ENCODE results near the gene PHF21B. TPM values are rescaled to one million over a fixed set of nuclear protein-coding genes. Genes with fewer than 3 reads are reported as not detected.

The PHF21B gene
- total RNA-seq, 3 donors from 2014 or later = 0.26 TPM; not detected in 2

GRCh38 chr22:45006964-45007390, 2.8 kb downstream of the PHF21B start:
- Mint-ChIP-seq H3K9me3 (no peaks in the 10 kb centered on the region), H3K4me1 (ENCODE audit: low read depth) (peaks cover 14% of the 10 kb centered on the region), H3K36me3 (ENCODE audit: insufficient read depth) (no peaks in the 10 kb centered on the region), H3K4me3 (no peak overlapping the region), H3K27me3 (ENCODE audit: low read depth) (peaks cover 70% of the 10 kb centered on the region)
- DNase-seq (no peak), ATAC-seq (no peak)

GRCh38 chr22:45006111-45006963, 3.5 kb downstream of the PHF21B start:
- ATAC-seq (no peak), DNase-seq (no peak)
- Mint-ChIP-seq H3K9me3 (no peaks in the 10 kb centered on the region), H3K4me3 (peak overlapping the region; percentile 40), H3K36me3 (ENCODE audit: insufficient read depth) (no peaks in the 10 kb centered on the region), H3K27me3 (ENCODE audit: low read depth) (peaks cover 70% of the 10 kb centered on the region), H3K4me1 (ENCODE audit: low read depth) (peaks cover 14% of the 10 kb centered on the region)

DNA sequence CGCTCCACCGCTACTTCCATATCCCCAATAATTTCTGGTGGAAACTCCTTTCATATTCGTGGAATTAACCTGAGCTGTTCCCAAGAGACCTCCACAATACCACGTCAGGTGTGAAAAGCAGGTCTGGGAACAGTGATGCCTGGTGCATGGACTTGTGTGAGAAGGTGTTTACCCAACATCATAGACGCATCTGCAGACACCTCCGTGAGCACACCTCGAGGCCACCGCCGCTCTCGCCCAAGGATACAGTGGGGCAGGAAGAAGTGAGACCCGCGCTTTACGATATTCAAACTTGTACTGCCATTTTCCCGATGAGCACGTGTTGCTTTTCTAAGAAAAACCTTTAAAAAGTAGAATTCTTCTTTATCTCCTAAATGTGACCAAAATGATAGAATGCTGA, 8.2 kb downstream of the PHF21B start:
- no peaks in the 10 kb centered on the region for H3K9me3 Mint-ChIP-seq
- no peak overlapping the region for H3K4me3 Mint-ChIP-seq
- peaks cover 68% of the 10 kb centered on the region for H3K27me3 Mint-ChIP-seq (ENCODE audit: low read depth)
- DNase-seq (no peak), ATAC-seq (no peak)
- no peaks in the 10 kb centered on the region for H3K36me3 Mint-ChIP-seq (ENCODE audit: insufficient read depth)
- H3K4me1 Mint-ChIP-seq (ENCODE audit: low read depth) = peaks cover 4% of the 10 kb centered on the region

GRCh38 chr22:45000330-45000729, 9.5 kb downstream of the PHF21B start:
- Mint-ChIP-seq H3K9me3 (no peaks in the 10 kb centered on the region), H3K27me3 (ENCODE audit: low read depth) (peaks cover 58% of the 10 kb centered on the region), H3K36me3 (ENCODE audit: insufficient read depth) (no peaks in the 10 kb centered on the region), H3K4me3 (no peak overlapping the region), H3K4me1 (ENCODE audit: low read depth) (no peaks in the 10 kb centered on the region)
- no peak for ATAC-seq
- DNase-seq = no peak

GRCh38 chr22:44999687-45000086, 10.1 kb downstream of the PHF21B start:
- Mint-ChIP-seq H3K9me3 (no peaks in the 10 kb centered on the region), H3K4me3 (no peak overlapping the region), H3K4me1 (ENCODE audit: low read depth) (no peaks in the 10 kb centered on the region), H3K36me3 (ENCODE audit: insufficient read depth) (no peaks in the 10 kb centered on the region), H3K27me3 (ENCODE audit: low read depth) (peaks cover 51% of the 10 kb centered on the region)
- ATAC-seq (no peak), DNase-seq (no peak)

GRCh38 chr22:44999231-44999630, 10.6 kb downstream of the PHF21B start:
- ATAC-seq = no peak

GRCh38 chr22:44998296-44998695, 11.5 kb downstream of the PHF21B start:
- no peaks in the 10 kb centered on the region for H3K9me3 Mint-ChIP-seq
- no peaks in the 10 kb centered on the region for H3K36me3 Mint-ChIP-seq (ENCODE audit: insufficient read depth)
- no peak for ATAC-seq
- no peak overlapping the region for H3K4me3 Mint-ChIP-seq
- peaks cover 39% of the 10 kb centered on the region for H3K27me3 Mint-ChIP-seq (ENCODE audit: low read depth)
- no peaks in the 10 kb centered on the region for H3K4me1 Mint-ChIP-seq (ENCODE audit: low read depth)
- no peak for DNase-seq

More at GRCh38 chr22:44999231-44999630, 10.6 kb downstream of the PHF21B start:
- no peak overlapping the region for H3K4me3 Mint-ChIP-seq
- H3K27me3 Mint-ChIP-seq (ENCODE audit: low read depth) = peaks cover 47% of the 10 kb centered on the region
- no peak for DNase-seq
- H3K4me1 Mint-ChIP-seq (ENCODE audit: low read depth) = no peaks in the 10 kb centered on the region
- H3K36me3 Mint-ChIP-seq (ENCODE audit: insufficient read depth) = no peaks in the 10 kb centered on the region
- H3K9me3 Mint-ChIP-seq = no peaks in the 10 kb centered on the region

DNA sequence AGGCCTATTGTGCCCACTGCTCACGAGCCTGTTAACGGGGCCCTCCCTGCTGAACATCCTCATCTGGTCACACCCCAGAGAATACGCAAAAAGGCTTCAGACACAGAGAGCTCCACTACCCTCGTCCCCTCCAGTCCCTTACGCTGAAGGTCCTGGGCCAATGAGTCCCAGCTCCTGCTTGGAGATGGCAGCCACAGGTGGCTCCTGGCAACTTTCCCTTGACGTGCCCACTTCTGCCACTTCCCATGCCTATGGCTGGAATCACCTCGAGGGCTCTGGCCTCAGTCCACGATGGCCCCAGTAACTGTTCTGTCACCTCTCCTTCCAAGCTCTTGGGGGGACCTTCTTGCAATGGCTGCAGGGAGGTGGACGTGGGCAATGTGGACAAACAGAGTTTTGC, 12.7 kb downstream of the PHF21B start:
- no peak for ATAC-seq
- H3K4me3 Mint-ChIP-seq = no peak overlapping the region
- H3K27me3 Mint-ChIP-seq (ENCODE audit: low read depth) = peaks cover 26% of the 10 kb centered on the region
- no peaks in the 10 kb centered on the region for H3K36me3 Mint-ChIP-seq (ENCODE audit: insufficient read depth)
- DNase-seq = no peak
- no peaks in the 10 kb centered on the region for H3K4me1 Mint-ChIP-seq (ENCODE audit: low read depth)
- no peaks in the 10 kb centered on the region for H3K9me3 Mint-ChIP-seq

- Mint-ChIP-seq H3K4me3 (no peak overlapping the region), H3K27me3 (ENCODE audit: low read depth) (peaks cover 22% of the 10 kb centered on the region), H3K36me3 (ENCODE audit: insufficient read depth) (no peaks in the 10 kb centered on the region), H3K4me1 (ENCODE audit: low read depth) (no peaks in the 10 kb centered on the region), H3K9me3 (no peaks in the 10 kb centered on the region)
- DNase-seq (no peak), ATAC-seq (no peak)
These were observed 13.2 kb downstream of the PHF21B start for GRCh38 chr22:44996648-44997047.

DNA sequence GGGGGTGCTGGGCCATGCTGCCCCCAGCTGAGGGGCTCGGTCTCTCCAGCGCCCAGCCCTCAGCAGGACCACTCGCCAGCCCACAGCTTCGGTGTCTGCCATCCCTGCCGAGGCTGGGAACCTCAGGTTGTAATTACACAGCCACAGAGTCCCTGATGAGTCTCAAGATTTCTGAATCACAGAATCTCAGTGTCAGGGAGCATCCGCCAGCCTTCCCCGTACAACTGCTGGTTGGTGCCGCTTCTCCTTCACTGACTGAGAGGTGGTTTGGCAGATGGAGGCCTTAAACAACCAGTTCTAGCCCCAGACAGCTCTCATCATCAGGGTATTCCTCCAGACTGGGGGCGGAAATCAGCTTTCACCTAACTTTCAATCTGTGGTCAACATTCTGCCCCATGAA, 13.7 kb downstream of the PHF21B start:
- no peak for DNase-seq
- no peaks in the 10 kb centered on the region for H3K36me3 Mint-ChIP-seq (ENCODE audit: insufficient read depth)
- no peaks in the 10 kb centered on the region for H3K4me1 Mint-ChIP-seq (ENCODE audit: low read depth)
- H3K27me3 Mint-ChIP-seq (ENCODE audit: low read depth) = peaks cover 18% of the 10 kb centered on the region
- no peak for ATAC-seq
- H3K9me3 Mint-ChIP-seq = no peaks in the 10 kb centered on the region
- H3K4me3 Mint-ChIP-seq = no peak overlapping the region

DNA sequence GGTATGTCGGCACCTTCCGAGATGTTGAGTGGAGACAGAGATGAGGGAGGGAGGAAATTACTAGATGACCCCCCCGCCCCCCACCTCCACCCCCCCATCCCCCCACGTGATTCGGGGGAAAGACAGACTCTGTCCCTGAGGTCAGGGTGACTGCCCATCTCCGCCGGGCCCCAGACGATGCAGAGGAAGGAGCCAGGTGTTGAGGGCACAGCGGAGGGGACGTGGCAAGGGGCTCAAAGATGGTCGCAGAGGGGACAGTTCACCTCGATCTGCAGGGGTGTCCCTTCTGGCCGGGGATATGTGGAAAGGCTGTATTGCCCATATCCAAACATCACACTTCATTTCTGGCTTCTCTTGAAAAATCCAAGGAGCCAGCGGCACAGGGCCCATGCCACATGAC, 14.1 kb downstream of the PHF21B start:
- H3K36me3 Mint-ChIP-seq (ENCODE audit: insufficient read depth) = no peaks in the 10 kb centered on the region
- DNase-seq (no peak), ATAC-seq (no peak)
- no peak overlapping the region for H3K4me3 Mint-ChIP-seq
- H3K9me3 Mint-ChIP-seq = no peaks in the 10 kb centered on the region
- H3K27me3 Mint-ChIP-seq (ENCODE audit: low read depth) = peaks cover 18% of the 10 kb centered on the region
- H3K4me1 Mint-ChIP-seq (ENCODE audit: low read depth) = no peaks in the 10 kb centered on the region

DNA sequence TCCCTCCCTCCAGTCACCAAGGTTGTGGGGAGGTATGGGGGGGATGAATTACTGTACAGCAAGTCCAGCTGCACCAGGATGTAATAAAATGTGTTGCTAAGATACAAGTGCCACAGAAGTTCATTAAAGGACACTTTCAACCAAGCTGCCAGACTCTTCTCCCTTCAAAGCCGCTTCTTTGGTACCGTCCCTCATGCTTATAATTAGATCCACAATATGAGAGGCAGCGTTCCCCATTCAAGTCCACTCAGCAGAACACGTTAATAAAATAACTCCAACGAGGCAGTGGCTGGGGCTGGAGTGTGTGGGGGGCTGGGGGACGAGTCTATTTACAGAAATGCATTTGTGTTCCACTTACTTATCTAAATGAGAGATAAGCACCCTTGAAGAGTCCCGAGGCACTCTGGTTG, 14.7 kb downstream of the PHF21B start:
- H3K9me3 Mint-ChIP-seq = no peaks in the 10 kb centered on the region
- no peaks in the 10 kb centered on the region for H3K36me3 Mint-ChIP-seq (ENCODE audit: insufficient read depth)
- peaks cover 23% of the 10 kb centered on the region for H3K27me3 Mint-ChIP-seq (ENCODE audit: low read depth)
- no peak for DNase-seq
- ATAC-seq = no peak
- no peaks in the 10 kb centered on the region for H3K4me1 Mint-ChIP-seq (ENCODE audit: low read depth)
- no peak overlapping the region for H3K4me3 Mint-ChIP-seq

- no peak overlapping the region for H3K4me3 Mint-ChIP-seq
- ATAC-seq = no peak
These were observed 15.3 kb downstream of the PHF21B start for GRCh38 chr22:44994399-44995104.

GRCh38 chr22:44992166-44992565, 17.6 kb downstream of the PHF21B start:
- Mint-ChIP-seq H3K4me1 (ENCODE audit: low read depth) (no peaks in the 10 kb centered on the region), H3K9me3 (no peaks in the 10 kb centered on the region), H3K4me3 (no peak overlapping the region), H3K36me3 (ENCODE audit: insufficient read depth) (no peaks in the 10 kb centered on the region), H3K27me3 (ENCODE audit: low read depth) (peaks cover 23% of the 10 kb centered on the region)
- ATAC-seq (no peak), DNase-seq (no peak)

More at GRCh38 chr22:44994399-44995104, 15.3 kb downstream of the PHF21B start:
- Mint-ChIP-seq H3K36me3 (ENCODE audit: insufficient read depth) (no peaks in the 10 kb centered on the region), H3K9me3 (no peaks in the 10 kb centered on the region), H3K4me1 (ENCODE audit: low read depth) (no peaks in the 10 kb centered on the region), H3K27me3 (ENCODE audit: low read depth) (peaks cover 25% of the 10 kb centered on the region)
- DNase-seq = no peak

GRCh38 chr22:44991218-44991617, 18.6 kb downstream of the PHF21B start:
- H3K9me3 Mint-ChIP-seq = no peaks in the 10 kb centered on the region
- H3K27me3 Mint-ChIP-seq (ENCODE audit: low read depth) = peaks cover 18% of the 10 kb centered on the region
- no peaks in the 10 kb centered on the region for H3K36me3 Mint-ChIP-seq (ENCODE audit: insufficient read depth)
- ATAC-seq (no peak), DNase-seq (no peak)
- H3K4me1 Mint-ChIP-seq (ENCODE audit: low read depth) = no peaks in the 10 kb centered on the region
- H3K4me3 Mint-ChIP-seq = no peak overlapping the region

All from activated T-cell treated with anti-CD3 and anti-CD28 coated beads, Interleukin-2, amount 50 U/mL, for 4 hours (primary cell).